ENCODE measurements around the gene TBC1D30. TPM values are rescaled to one million over a fixed set of nuclear protein-coding genes. Genes with fewer than 3 reads are reported as not detected.

The TBC1D30 gene
- total RNA-seq, 1 donor from 2014 or later = 5.6 TPM

- H3K4me3 Mint-ChIP-seq = no peak overlapping the region
- H3K36me3 Mint-ChIP-seq = no peaks in the 10 kb centered on the region
- no peaks in the 10 kb centered on the region for H3K4me1 Mint-ChIP-seq (ENCODE audit: unreplicated experiment)
- TF ChIP-seq, protein P1, sequence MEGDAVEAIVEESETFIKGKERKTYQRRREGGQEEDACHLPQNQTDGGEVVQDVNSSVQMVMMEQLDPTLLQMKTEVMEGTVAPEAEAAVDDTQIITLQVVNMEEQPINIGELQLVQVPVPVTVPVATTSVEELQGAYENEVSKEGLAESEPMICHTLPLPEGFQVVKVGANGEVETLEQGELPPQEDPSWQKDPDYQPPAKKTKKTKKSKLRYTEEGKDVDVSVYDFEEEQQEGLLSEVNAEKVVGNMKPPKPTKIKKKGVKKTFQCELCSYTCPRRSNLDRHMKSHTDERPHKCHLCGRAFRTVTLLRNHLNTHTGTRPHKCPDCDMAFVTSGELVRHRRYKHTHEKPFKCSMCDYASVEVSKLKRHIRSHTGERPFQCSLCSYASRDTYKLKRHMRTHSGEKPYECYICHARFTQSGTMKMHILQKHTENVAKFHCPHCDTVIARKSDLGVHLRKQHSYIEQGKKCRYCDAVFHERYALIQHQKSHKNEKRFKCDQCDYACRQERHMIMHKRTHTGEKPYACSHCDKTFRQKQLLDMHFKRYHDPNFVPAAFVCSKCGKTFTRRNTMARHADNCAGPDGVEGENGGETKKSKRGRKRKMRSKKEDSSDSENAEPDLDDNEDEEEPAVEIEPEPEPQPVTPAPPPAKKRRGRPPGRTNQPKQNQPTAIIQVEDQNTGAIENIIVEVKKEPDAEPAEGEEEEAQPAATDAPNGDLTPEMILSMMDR (conservative IDR thresholded peaks at IDR 0.05) = no peak
- no peak overlapping the region for H3K27ac Mint-ChIP-seq
- no peaks in the 10 kb centered on the region for H3K27me3 Mint-ChIP-seq
- H3K9me3 Mint-ChIP-seq = no peaks in the 10 kb centered on the region
- no peak for DNase-seq (ENCODE audit: extremely low spot score, unreplicated experiment)
Observed at GRCh38 chr12:64792128-64792527, 32.3 kb upstream of the TBC1D30 start.

DNA sequence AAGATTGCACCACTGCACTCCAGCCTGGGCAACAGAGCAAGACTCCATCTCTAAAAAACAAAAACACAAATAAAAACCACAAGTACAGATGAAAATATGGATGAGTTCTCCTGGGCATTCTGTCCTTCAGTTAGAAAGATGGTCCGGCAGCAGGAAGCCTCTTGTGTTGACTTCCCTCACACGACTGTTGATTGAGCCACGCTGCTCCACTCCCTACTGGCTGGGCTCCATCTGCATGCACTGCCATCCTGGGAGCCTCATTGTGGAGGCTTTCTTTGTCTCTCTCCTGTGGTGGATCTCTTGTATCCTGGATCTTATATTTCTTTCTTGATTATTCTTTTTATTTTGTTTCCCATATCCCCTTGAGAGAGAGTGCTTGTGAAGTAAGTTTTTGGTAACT is 30.8 kb upstream of the TBC1D30 start:
- no peak overlapping the region for H3K27ac Mint-ChIP-seq
- DNase-seq (ENCODE audit: extremely low spot score, unreplicated experiment) = no peak
- TF ChIP-seq, protein P1 (conservative IDR thresholded peaks at IDR 0.05) = no peak
- no peaks in the 10 kb centered on the region for H3K9me3 Mint-ChIP-seq
- H3K4me1 Mint-ChIP-seq (ENCODE audit: unreplicated experiment) = no peaks in the 10 kb centered on the region
- H3K4me3 Mint-ChIP-seq = no peak overlapping the region
- H3K27me3 Mint-ChIP-seq = no peaks in the 10 kb centered on the region
- H3K36me3 Mint-ChIP-seq = no peaks in the 10 kb centered on the region

- H3K4me1 Mint-ChIP-seq (ENCODE audit: unreplicated experiment) = no peaks in the 10 kb centered on the region
- no peak for DNase-seq (ENCODE audit: extremely low spot score, unreplicated experiment)
- H3K27me3 Mint-ChIP-seq = peaks cover under 1% of the 10 kb centered on the region
- TF ChIP-seq, protein P1 (conservative IDR thresholded peaks at IDR 0.05) = no peak
- no peaks in the 10 kb centered on the region for H3K9me3 Mint-ChIP-seq
- no peak overlapping the region for H3K27ac Mint-ChIP-seq
- no peak overlapping the region for H3K4me3 Mint-ChIP-seq
- H3K36me3 Mint-ChIP-seq = no peaks in the 10 kb centered on the region
Observed at GRCh38 chr12:64794305-64794704, 30.1 kb upstream of the TBC1D30 start.

DNA sequence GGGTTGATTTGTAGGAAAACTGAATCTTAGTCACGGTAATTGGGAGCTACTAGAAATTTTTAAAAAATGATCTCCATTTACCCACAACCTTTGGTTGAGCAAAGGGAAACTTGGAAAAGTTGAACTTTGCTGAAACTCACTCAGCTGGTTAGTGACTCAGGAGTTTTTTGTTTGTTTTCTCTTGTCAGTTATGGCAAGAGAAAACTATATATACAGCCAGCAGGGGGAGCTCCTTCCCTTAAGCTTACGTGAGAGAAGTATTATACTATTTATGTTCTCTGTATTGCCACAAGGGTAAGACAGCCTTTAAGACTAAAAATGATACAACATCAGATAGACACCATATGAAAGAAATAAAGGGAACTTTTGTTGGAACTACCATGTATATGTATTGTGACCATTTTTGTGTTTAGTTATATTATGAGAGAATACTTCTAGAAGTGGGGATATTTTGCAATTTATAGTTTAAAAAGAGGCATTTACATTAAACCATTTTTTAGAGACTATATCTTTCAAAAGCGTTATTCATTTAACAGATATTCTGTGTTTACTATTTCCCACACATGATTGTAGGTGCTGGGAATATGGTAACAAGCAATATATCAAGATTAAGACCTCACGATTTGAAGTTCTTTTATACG is 28.1 kb upstream of the TBC1D30 start:
- DNase-seq (ENCODE audit: extremely low spot score, unreplicated experiment) = no peak
- Mint-ChIP-seq H3K9me3 (no peaks in the 10 kb centered on the region), H3K4me3 (no peak overlapping the region), H3K36me3 (no peaks in the 10 kb centered on the region), H3K27me3 (peaks cover 10% of the 10 kb centered on the region), H3K4me1 (ENCODE audit: unreplicated experiment) (no peaks in the 10 kb centered on the region), H3K27ac (peak overlapping the region; percentile 61)
- TF ChIP-seq, protein P1 (conservative IDR thresholded peaks at IDR 0.05) = peak; percentile 96

- DNase-seq (ENCODE audit: extremely low spot score, unreplicated experiment) = no peak
- Mint-ChIP-seq H3K27me3 (peaks cover 12% of the 10 kb centered on the region), H3K4me1 (ENCODE audit: unreplicated experiment) (no peaks in the 10 kb centered on the region), H3K4me3 (no peak overlapping the region), H3K27ac (no peak overlapping the region), H3K9me3 (no peaks in the 10 kb centered on the region), H3K36me3 (no peaks in the 10 kb centered on the region)
- TF ChIP-seq, protein P1 (conservative IDR thresholded peaks at IDR 0.05) = no peak
Observed at GRCh38 chr12:64797156-64797555, 27.3 kb upstream of the TBC1D30 start.
